ENCODE results near the gene PRPF40B.

DNA sequence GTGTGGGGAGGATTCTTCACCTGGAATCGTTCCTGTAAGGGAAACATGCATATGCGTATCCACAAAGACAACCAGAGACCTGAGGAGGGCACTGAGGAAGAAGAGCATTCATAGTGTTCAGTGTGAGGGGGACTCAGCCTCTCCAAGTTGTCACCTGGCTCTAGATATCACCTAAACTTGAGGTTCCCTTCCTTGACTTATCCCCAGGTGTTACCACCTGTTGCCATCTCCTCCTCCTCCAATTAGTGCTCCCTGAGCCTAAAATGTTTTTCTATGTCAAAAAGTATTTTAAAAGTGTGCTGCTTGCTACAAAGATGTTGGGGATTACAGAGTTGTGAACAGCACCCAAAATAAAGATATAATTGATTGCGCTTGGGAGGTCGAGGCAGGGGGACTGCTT, 42.8 kb downstream of the PRPF40B start:
- TF ChIP-seq CTCF (IDR thresholded peaks at IDR 0.05): no peak
- TF ChIP-seq POLR2A (IDR thresholded peaks at IDR 0.05): no peak

Data from body of pancreas (tissue), 4 donors.